22Rv1 (cell line): ENCODE measurements around the gene PREX1.

ENCODE experiments used
- ZFX ChIP-seq: fragments of 450-650 bp; IDR thresholded peaks from 2 replicates; pipeline ENCODE4 v1.6.1; 2017; ENCODE audit warnings: antibody characterized with exemption, borderline replicate concordance
- TF ChIP-seq, protein P1 (sequence below): fragments of 450-650 bp; IDR thresholded peaks from 2 replicates; pipeline ENCODE4 v1.5.1; 2017; ENCODE audit warnings: mild to moderate bottlenecking

GRCh38 chr20:48822178-48822577, 5.6 kb downstream of the PREX1 start:
- TF ChIP-seq, protein P1, sequence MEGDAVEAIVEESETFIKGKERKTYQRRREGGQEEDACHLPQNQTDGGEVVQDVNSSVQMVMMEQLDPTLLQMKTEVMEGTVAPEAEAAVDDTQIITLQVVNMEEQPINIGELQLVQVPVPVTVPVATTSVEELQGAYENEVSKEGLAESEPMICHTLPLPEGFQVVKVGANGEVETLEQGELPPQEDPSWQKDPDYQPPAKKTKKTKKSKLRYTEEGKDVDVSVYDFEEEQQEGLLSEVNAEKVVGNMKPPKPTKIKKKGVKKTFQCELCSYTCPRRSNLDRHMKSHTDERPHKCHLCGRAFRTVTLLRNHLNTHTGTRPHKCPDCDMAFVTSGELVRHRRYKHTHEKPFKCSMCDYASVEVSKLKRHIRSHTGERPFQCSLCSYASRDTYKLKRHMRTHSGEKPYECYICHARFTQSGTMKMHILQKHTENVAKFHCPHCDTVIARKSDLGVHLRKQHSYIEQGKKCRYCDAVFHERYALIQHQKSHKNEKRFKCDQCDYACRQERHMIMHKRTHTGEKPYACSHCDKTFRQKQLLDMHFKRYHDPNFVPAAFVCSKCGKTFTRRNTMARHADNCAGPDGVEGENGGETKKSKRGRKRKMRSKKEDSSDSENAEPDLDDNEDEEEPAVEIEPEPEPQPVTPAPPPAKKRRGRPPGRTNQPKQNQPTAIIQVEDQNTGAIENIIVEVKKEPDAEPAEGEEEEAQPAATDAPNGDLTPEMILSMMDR: no peak
- TF ChIP-seq ZFX: no peak
